Trophoblast cell (in vitro differentiated cells and primary cell): ENCODE measurements around the gene TMEM120B.

ENCODE experiments used
- DNase-seq, 2 donors: peaks; one replicate each; pipeline ENCODE4 v3.0.0-alpha.2; 2016
- H2AFZ ChIP-seq: 2 replicates; pipeline ENCODE4 v1.6.1; 2013; ENCODE audit warnings: low read length, moderate library complexity, mild to moderate bottlenecking; ENCODE audit not compliant: insufficient read depth, poor library complexity
- H2AK5ac ChIP-seq: 2 replicates; pipeline ENCODE4 v1.6.1; 2013; ENCODE audit warnings: mild to moderate bottlenecking, low read length
- H2BK120ac ChIP-seq: 2 replicates; pipeline ENCODE4 v1.6.1; 2013; ENCODE audit warnings: low read length, mild to moderate bottlenecking, moderate library complexity; ENCODE audit not compliant: insufficient read depth, poor library complexity
- H2BK12ac ChIP-seq: 2 replicates; pipeline ENCODE4 v1.6.1; 2013; ENCODE audit warnings: mild to moderate bottlenecking, low read length, moderate library complexity
- H2BK5ac ChIP-seq: 2 replicates; pipeline ENCODE4 v1.6.1; 2013; ENCODE audit warnings: low read length, low read depth, moderate library complexity, mild to moderate bottlenecking; ENCODE audit not compliant: poor library complexity
- H3K14ac ChIP-seq: 2 replicates; pipeline ENCODE4 v1.6.1; 2013; ENCODE audit warnings: mild to moderate bottlenecking, low read length
- H3K18ac ChIP-seq: 2 replicates; pipeline ENCODE4 v1.6.1; 2013; ENCODE audit warnings: mild to moderate bottlenecking, low read length
- H3K23ac ChIP-seq: 2 replicates; pipeline ENCODE4 v1.6.1; 2013; ENCODE audit warnings: low read length
- H3K27ac ChIP-seq: 2 replicates; pipeline ENCODE4 v1.5.1; 2013; ENCODE audit warnings: low read depth, mild to moderate bottlenecking, inconsistent platforms, low read length, moderate library complexity
- H3K27me3 ChIP-seq: 2 replicates; pipeline ENCODE4 v1.6.1; 2013; ENCODE audit warnings: inconsistent platforms, mild to moderate bottlenecking, low read length, moderate library complexity; ENCODE audit not compliant: insufficient read depth
- H3K36me3 ChIP-seq, 2 experiments: 1 replicate in 1 of 2; 2 replicates in 1 of 2; pipeline ENCODE4 v1.6.1; 2013; ENCODE audit warnings: low read length in 2 of 2, mild to moderate bottlenecking in 2 of 2, moderate library complexity in 1 of 2; ENCODE audit not compliant: insufficient read depth in 2 of 2, control insufficient read depth in 1 of 2
- H3K4ac ChIP-seq: 2 replicates; pipeline ENCODE4 v1.6.1; 2013; ENCODE audit warnings: low read depth, mild to moderate bottlenecking, low read length, moderate library complexity
- H3K4me1 ChIP-seq, 2 experiments: 1 replicate in 1 of 2; 2 replicates in 1 of 2; pipeline ENCODE4 v1.6.1; 2013; ENCODE audit warnings: low read length in 2 of 2, mild to moderate bottlenecking in 2 of 2, moderate library complexity in 1 of 2; ENCODE audit not compliant: insufficient read depth in 2 of 2, control insufficient read depth in 1 of 2
- H3K4me2 ChIP-seq: 2 replicates; pipeline ENCODE4 v1.6.1; 2013; ENCODE audit warnings: inconsistent platforms, mild to moderate bottlenecking, low read length, moderate library complexity
- H3K4me3 ChIP-seq: 2 replicates; pipeline ENCODE4 v1.5.1; 2013; ENCODE audit warnings: mild to moderate bottlenecking, low read depth, low read length, inconsistent platforms
- H3K79me1 ChIP-seq: one replicate; pipeline ENCODE4 v1.6.1; 2013; ENCODE audit warnings: low read length
- H3K79me2 ChIP-seq: 2 replicates; pipeline ENCODE4 v1.6.1; 2013; ENCODE audit warnings: low read length, mild to moderate bottlenecking; ENCODE audit not compliant: control insufficient read depth, insufficient read depth, poor library complexity
- H3K9ac ChIP-seq: 2 replicates; pipeline ENCODE4 v1.6.1; 2013; ENCODE audit warnings: mild to moderate bottlenecking, low read length
- H3K9me3 ChIP-seq: 2 replicates; pipeline ENCODE4 v1.6.1; 2013; ENCODE audit warnings: low read depth, mild to moderate bottlenecking, control low read depth, inconsistent platforms, low read length; ENCODE audit not compliant: insufficient read depth
- H4K12ac ChIP-seq: 2 replicates; pipeline ENCODE4 v1.6.1; 2013; ENCODE audit warnings: low read depth, mild to moderate bottlenecking, low read length, moderate library complexity
- H4K8ac ChIP-seq: 2 replicates; pipeline ENCODE4 v1.6.1; 2013; ENCODE audit warnings: low read depth, mild to moderate bottlenecking, low read length, moderate library complexity
- H4K91ac ChIP-seq: one replicate; pipeline ENCODE4 v1.6.1; 2013; ENCODE audit warnings: low read depth, mild to moderate bottlenecking, low read length, moderate library complexity
- WGBS: extraction: QIAGEN DNeasy Blood & Tissue Kit; methylation state at CpG from one replicate; pipeline ENCODE4 v1.1.7; 2013; ENCODE audit warnings: missing lambda C conversion rate; ENCODE audit not compliant: insufficient read length, insufficient coverage; ENCODE audit errors: extremely low coverage; 5-methylcytosine and 5-hydroxymethylcytosine counted together

Gene TMEM120B

GRCh38 chr12:121722511-121722910 lies 10.0 kb downstream of the TMEM120B start:
- Histone ChIP-seq H2BK120ac (no peak overlapping the region), H3K79me1 (peaks cover 4% of the 10 kb centered on the region), H3K4me3 (no peak overlapping the region), H2AFZ (no peak overlapping the region), H3K14ac (no peak overlapping the region), H3K23ac (no peak overlapping the region), H3K4ac (no peak overlapping the region), H3K79me2 (no peaks in the 10 kb centered on the region), H4K91ac (no peak overlapping the region), H4K12ac (no peak overlapping the region), H3K27ac (no peak overlapping the region), H2AK5ac (no peak overlapping the region), H3K4me2 (no peak overlapping the region), H2BK12ac (no peak overlapping the region), H3K4me1 (peaks cover 11 to 20% of the 10 kb centered on the region in 2 experiments), H3K9me3 (peaks cover 2% of the 10 kb centered on the region), H3K18ac (no peak overlapping the region), H4K8ac (no peak overlapping the region), H3K36me3 (peaks cover 0 to 2% of the 10 kb centered on the region in 2 experiments), H3K9ac (no peak overlapping the region), H2BK5ac (no peak overlapping the region), H3K27me3 (no peaks in the 10 kb centered on the region)
- WGBS: no CpG with 5 or more reads among the region's 3 CpGs
- no peak for DNase-seq

GRCh38 chr12:121723200-121723599 lies 10.6 kb downstream of the TMEM120B start:
- no peaks in the 10 kb centered on the region for H3K79me2 ChIP-seq
- no peak overlapping the region for H2AFZ ChIP-seq
- no peak for DNase-seq
- no peak overlapping the region for H2BK12ac ChIP-seq
- no peak overlapping the region for H3K14ac ChIP-seq
- H4K91ac ChIP-seq: no peak overlapping the region
- no peak overlapping the region for H3K27ac ChIP-seq
- H2AK5ac ChIP-seq: no peak overlapping the region
- H4K8ac ChIP-seq: no peak overlapping the region
- no peak overlapping the region for H3K9ac ChIP-seq
- H3K27me3 ChIP-seq: no peaks in the 10 kb centered on the region
- no peak overlapping the region for H2BK120ac ChIP-seq
- no peak overlapping the region for H3K23ac ChIP-seq
- peaks cover 2% of the 10 kb centered on the region for H3K9me3 ChIP-seq
- no peak overlapping the region for H4K12ac ChIP-seq
- H3K4me1 ChIP-seq: peaks cover 11 to 20% of the 10 kb centered on the region in 2 experiments
- H2BK5ac ChIP-seq: no peak overlapping the region
- no peak overlapping the region for H3K4me2 ChIP-seq
- H3K36me3 ChIP-seq: peaks cover 0 to 2% of the 10 kb centered on the region in 2 experiments
- peaks cover 4% of the 10 kb centered on the region for H3K79me1 ChIP-seq
- no CpG with 5 or more reads among the region's 4 CpGs for WGBS
- H3K18ac ChIP-seq: no peak overlapping the region
- no peak overlapping the region for H3K4ac ChIP-seq
- no peak overlapping the region for H3K4me3 ChIP-seq

DNA sequence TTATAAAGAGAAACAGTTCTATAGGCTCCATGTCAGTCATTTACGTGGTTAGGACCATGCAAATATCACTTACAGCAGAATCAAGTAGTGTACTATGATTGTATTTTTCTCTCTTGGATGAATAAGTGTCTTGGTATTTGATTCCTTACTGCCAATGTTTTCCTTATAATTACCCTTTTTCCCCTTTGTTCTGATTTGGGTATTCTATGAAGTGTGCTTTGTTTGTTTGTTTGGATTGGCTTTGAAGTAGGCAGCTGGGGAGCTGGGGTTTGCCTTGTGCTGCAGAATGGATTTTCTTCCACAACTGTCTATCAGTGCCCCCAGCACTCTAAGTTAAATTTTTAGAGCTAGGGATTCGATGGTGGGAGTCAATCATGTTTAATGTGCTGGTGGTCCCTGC lies 12.4 kb downstream of the TMEM120B start:
- Histone ChIP-seq H3K27me3 (no peaks in the 10 kb centered on the region), H3K36me3 (peaks cover 0 to 2% of the 10 kb centered on the region in 2 experiments), H3K14ac (no peak overlapping the region), H3K18ac (no peak overlapping the region), H3K23ac (no peak overlapping the region), H3K79me2 (no peaks in the 10 kb centered on the region), H2BK120ac (no peak overlapping the region), H4K12ac (no peak overlapping the region), H3K9me3 (no peaks in the 10 kb centered on the region), H3K79me1 (peaks cover 4% of the 10 kb centered on the region), H2BK12ac (no peak overlapping the region), H3K4me2 (no peak overlapping the region), H3K9ac (no peak overlapping the region), H3K27ac (no peak overlapping the region), H3K4me1 (peaks cover 10 to 12% of the 10 kb centered on the region in 2 experiments), H3K4me3 (no peak overlapping the region), H4K91ac (no peak overlapping the region), H4K8ac (no peak overlapping the region), H3K4ac (no peak overlapping the region), H2AK5ac (no peak overlapping the region), H2AFZ (no peak overlapping the region), H2BK5ac (no peak overlapping the region)
- DNase-seq: no peak
- WGBS: no CpG with 5 or more reads among the region's 2 CpGs

DNA sequence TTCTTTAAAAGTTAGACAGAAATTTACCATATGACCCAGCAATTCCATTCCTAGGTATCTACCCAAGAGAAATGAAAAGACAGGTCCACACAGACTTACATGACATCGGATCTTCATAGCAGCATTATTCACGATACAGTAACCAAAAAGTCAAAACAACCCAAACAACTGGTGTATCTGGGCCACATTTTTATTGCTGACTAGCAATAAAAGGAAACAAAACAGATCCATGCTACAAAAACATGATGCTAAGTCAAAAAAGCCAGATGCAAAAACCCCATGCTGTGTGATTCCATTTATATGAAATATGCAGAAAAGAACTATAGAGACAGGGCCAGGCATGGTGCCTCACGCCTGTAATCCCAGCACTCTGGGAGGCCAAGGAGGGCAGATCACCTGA lies 12.9 kb downstream of the TMEM120B start:
- Histone ChIP-seq H3K23ac (no peak overlapping the region), H3K9me3 (no peaks in the 10 kb centered on the region), H3K14ac (no peak overlapping the region), H4K8ac (no peak overlapping the region), H3K4ac (no peak overlapping the region), H2AK5ac (no peak overlapping the region), H3K27me3 (no peaks in the 10 kb centered on the region), H3K4me1 (peaks cover 7% of the 10 kb centered on the region in 2 experiments), H3K4me2 (no peak overlapping the region), H2BK12ac (no peak overlapping the region), H3K18ac (no peak overlapping the region), H3K79me1 (peaks cover 3% of the 10 kb centered on the region), H4K12ac (no peak overlapping the region), H4K91ac (no peak overlapping the region), H3K36me3 (peaks cover 0 to 2% of the 10 kb centered on the region in 2 experiments), H2BK120ac (no peak overlapping the region), H3K79me2 (no peaks in the 10 kb centered on the region), H2BK5ac (no peak overlapping the region), H3K27ac (no peak overlapping the region), H3K4me3 (no peak overlapping the region), H2AFZ (no peak overlapping the region), H3K9ac (no peak overlapping the region)
- no CpG with 5 or more reads among the region's 3 CpGs for WGBS
- DNase-seq: no peak
